WTC11 (cell line): ENCODE data around the gene PPP4C. TPM values are rescaled to one million over a fixed set of nuclear protein-coding genes. Genes with fewer than 3 reads are reported as not detected.

Source experiments
- ATAC-seq: fragments of 200-7000 bp; cut with Tn5 transposase; 2 replicates; pipeline ENCODE4 v1.10.0; 2021; ENCODE audit warnings: mild to moderate bottlenecking, moderate library complexity
- CTCF ChIA-PET: fragments of 300-600 bp; sonication (Branson Sonifier 250); formaldehyde crosslinking; loops from one replicate; lab custom pipeline; 2021; ENCODE audit warnings: antibody characterized with exemption; lab: Charles Lee
- POLR2A ChIA-PET: fragments of 350-600 bp; sonication (Branson Sonifier 250); formaldehyde crosslinking; loops from one replicate; lab custom pipeline; 2021; ENCODE audit warnings: antibody characterized with exemption; lab: Charles Lee
- DNase-seq: peaks from one replicate; pipeline ENCODE4 v3.0.0; 2021; ENCODE audit warnings: low spot score
- H3K27ac Mint-ChIP-seq: 2 replicates; pipeline ENCODE4 v1.8.0; 2021; ENCODE audit warnings: mixed read lengths
- H3K27me3 Mint-ChIP-seq: 2 replicates; pipeline ENCODE4 v1.8.0; 2021; ENCODE audit warnings: low read depth, mild to moderate bottlenecking, moderate library complexity, mixed read lengths
- H3K36me3 Mint-ChIP-seq: 2 replicates; pipeline ENCODE4 v1.8.0; 2021; ENCODE audit warnings: mixed read lengths
- H3K4me1 Mint-ChIP-seq: 2 replicates; pipeline ENCODE4 v1.8.0; 2022; ENCODE audit warnings: mixed read lengths
- H3K4me3 Mint-ChIP-seq: 2 replicates; pipeline ENCODE4 v1.8.0; 2021; ENCODE audit warnings: mild to moderate bottlenecking, moderate library complexity, mixed read lengths
- H3K9me3 Mint-ChIP-seq: 2 replicates; pipeline ENCODE4 v1.8.0; 2021; ENCODE audit warnings: mixed read lengths
- CBFB ChIP-seq: sonication (generic); formaldehyde crosslinking; IDR thresholded peaks from 2 replicates; pipeline ENCODE4 v1.8.1; 2022; ENCODE audit warnings: mild to moderate bottlenecking, low read depth, missing genetic modification reagents
- CREB1 ChIP-seq: sonication (generic); formaldehyde crosslinking; IDR thresholded peaks from 2 replicates; pipeline ENCODE4 v1.8.0; 2023; ENCODE audit warnings: mild to moderate bottlenecking, missing genetic modification reagents
- E2F1 ChIP-seq: sonication (generic); formaldehyde crosslinking; IDR thresholded peaks from 2 replicates; pipeline ENCODE4 v1.8.0; 2022; ENCODE audit warnings: mild to moderate bottlenecking, missing genetic modification reagents
- EMX1 ChIP-seq: fragments of 250-450 bp; sonication (Bioruptor Pico); IDR thresholded peaks from 2 replicates; pipeline ENCODE4 v1.8.0; 2021; ENCODE audit warnings: mild to moderate bottlenecking
- FOXK1 ChIP-seq: sonication (generic); formaldehyde crosslinking; IDR thresholded peaks from 2 replicates; pipeline ENCODE4 v1.8.0; 2022; ENCODE audit warnings: mild to moderate bottlenecking, moderate library complexity, missing genetic modification reagents
- FOXP1 ChIP-seq: sonication (generic); formaldehyde crosslinking; IDR thresholded peaks from 2 replicates; pipeline ENCODE4 v1.8.0; 2022; ENCODE audit warnings: missing genetic modification reagents, mild to moderate bottlenecking, moderate library complexity, borderline replicate concordance
- FOXP4 ChIP-seq: sonication (generic); formaldehyde crosslinking; IDR thresholded peaks from 2 replicates; pipeline ENCODE4 v1.8.0; 2022; ENCODE audit warnings: mild to moderate bottlenecking, missing genetic modification reagents
- GTF2I ChIP-seq: fragments of 250-450 bp; sonication (Bioruptor Pico); conservative IDR thresholded peaks from 2 replicates; pipeline ENCODE4 v1.4.0; 2021; ENCODE audit warnings: mild to moderate bottlenecking
- IRF2 ChIP-seq: sonication (generic); formaldehyde crosslinking; IDR thresholded peaks from 2 replicates; pipeline ENCODE4 v1.8.0; 2022; ENCODE audit warnings: low read depth, missing genetic modification reagents, borderline replicate concordance
- JUN ChIP-seq: sonication (generic); formaldehyde crosslinking; IDR thresholded peaks from 2 replicates; pipeline ENCODE4 v1.8.0; 2023; ENCODE audit warnings: mild to moderate bottlenecking, missing genetic modification reagents
- PRDM15 ChIP-seq: sonication (generic); formaldehyde crosslinking; IDR thresholded peaks from 2 replicates; pipeline ENCODE4 v1.8.0; 2022; ENCODE audit warnings: missing genetic modification reagents
- SMAD4 ChIP-seq: sonication (generic); formaldehyde crosslinking; IDR thresholded peaks from 2 replicates; pipeline ENCODE4 v1.8.0; 2022; ENCODE audit warnings: mild to moderate bottlenecking, missing genetic modification reagents
- SOX15 ChIP-seq: fragments of 250-450 bp; sonication (Bioruptor Pico); IDR thresholded peaks from 2 replicates; pipeline ENCODE4 v1.9.0; 2021; ENCODE audit warnings: mild to moderate bottlenecking
- TEAD4 ChIP-seq: sonication (generic); formaldehyde crosslinking; IDR thresholded peaks from 2 replicates; pipeline ENCODE4 v1.8.0; 2022; ENCODE audit warnings: mild to moderate bottlenecking, missing genetic modification reagents
- TP53 ChIP-seq: sonication (generic); formaldehyde crosslinking; IDR thresholded peaks from 2 replicates; pipeline ENCODE4 v1.8.1; 2023; ENCODE audit warnings: mild to moderate bottlenecking, missing genetic modification reagents
- USF2 ChIP-seq: sonication (generic); formaldehyde crosslinking; IDR thresholded peaks from 2 replicates; pipeline ENCODE4 v1.8.1; 2023; ENCODE audit warnings: mild to moderate bottlenecking, missing genetic modification reagents, moderate library complexity
- ZNF121 ChIP-seq: sonication (generic); formaldehyde crosslinking; IDR thresholded peaks from 2 replicates; pipeline ENCODE4 v1.8.0; 2023; ENCODE audit warnings: missing genetic modification reagents
- ZNF138 ChIP-seq: sonication (generic); formaldehyde crosslinking; conservative IDR thresholded peaks from 2 replicates; pipeline ENCODE4 v1.8.1; 2022; ENCODE audit warnings: mild to moderate bottlenecking, moderate library complexity, missing genetic modification reagents
- ZNF423 ChIP-seq: fragments of 250-450 bp; sonication (Bioruptor Pico); IDR thresholded peaks from 2 replicates; pipeline ENCODE4 v2.1.2; 2022; ENCODE audit warnings: mild to moderate bottlenecking, moderate library complexity
- ZNF512 ChIP-seq: sonication (generic); formaldehyde crosslinking; IDR thresholded peaks from 2 replicates; pipeline ENCODE4 v1.8.1; 2022; ENCODE audit warnings: missing genetic modification reagents, borderline replicate concordance
- total RNA-seq: library from RNA; stranded (reverse); gene quantifications from 3 replicates; pipeline ENCODE4 v1.2.3, GENCODE V29; 2021

The PPP4C gene
- total RNA-seq, 1 experiment from 2014 or later, result 164 TPM

- Mint-ChIP-seq H3K4me3 (no peak overlapping the region), H3K4me1 (peaks cover 6% of the 10 kb centered on the region; the same call in 1 of the 2 replicates), H3K9me3 (peaks cover 4% of the 10 kb centered on the region; the same call in 1 of the 2 replicates), H3K36me3 (peaks cover 42% of the 10 kb centered on the region), H3K27ac (no peak overlapping the region), H3K27me3 (no peaks in the 10 kb centered on the region)
- no peak for TF ChIP-seq CBFB (CRISPR knock-in tag)
- TF ChIP-seq FOXK1 (CRISPR knock-in tag), result no peak
- TF ChIP-seq PRDM15 (CRISPR knock-in tag), result no peak
- TF ChIP-seq JUN, result no peak
- TF ChIP-seq GTF2I (CRISPR knock-in tag), result no peak
- DNase-seq (no peak), ATAC-seq (no peak)
- CTCF ChIA-PET, result interaction anchor here (1.4 kb wide), 1 partner anchor 27 kb away, joined by 6 read pairs; no protein-coding TSS in a partner anchor
- POLR2A ChIA-PET, result no interaction called here
Measured at GRCh38 chr16:30085247-30085646, 9.5 kb downstream of the PPP4C start.

GRCh38 chr16:30085820-30086219 is 10.0 kb downstream of the PPP4C start:
- Mint-ChIP-seq H3K27me3 (no peaks in the 10 kb centered on the region), H3K27ac (no peak overlapping the region), H3K36me3 (peaks cover 39% of the 10 kb centered on the region), H3K9me3 (peaks cover 4% of the 10 kb centered on the region; the same call in 1 of the 2 replicates), H3K4me1 (peaks cover 8% of the 10 kb centered on the region; the same call in 1 of the 2 replicates), H3K4me3 (no peak overlapping the region)
- CTCF ChIA-PET, result interaction anchor here (2.0 kb wide), 1 partner anchor 26 kb away, joined by 10 read pairs; no protein-coding TSS in a partner anchor
- POLR2A ChIA-PET, result no interaction called here
- TF ChIP-seq TEAD4 (CRISPR knock-in tag) (no peak), CREB1 (CRISPR knock-in tag) (no peak), ZNF121 (CRISPR knock-in tag) (no peak), FOXP4 (no peak), SMAD4 (CRISPR knock-in tag) (no peak), ZNF512 (no peak), IRF2 (CRISPR knock-in tag) (no peak), ZNF138 (no peak), TP53 (CRISPR knock-in tag) (no peak)
- DNase-seq (no peak), ATAC-seq (no peak)

- DNase-seq (no peak), ATAC-seq (no peak)
- ChIA-PET POLR2A (no interaction called here), CTCF (interaction anchor here (2.0 kb wide), 1 partner anchor 26 kb away, joined by 10 read pairs; no protein-coding TSS in a partner anchor)
- Mint-ChIP-seq H3K9me3 (peaks cover 4% of the 10 kb centered on the region; the same call in 1 of the 2 replicates), H3K27me3 (no peaks in the 10 kb centered on the region), H3K4me1 (peaks cover 8% of the 10 kb centered on the region; the same call in 1 of the 2 replicates), H3K4me3 (no peak overlapping the region), H3K27ac (no peak overlapping the region), H3K36me3 (peaks cover 34% of the 10 kb centered on the region)
- TF ChIP-seq EMX1, result no peak
- no peak for TF ChIP-seq ZNF512
- no peak for TF ChIP-seq ZNF423 (CRISPR knock-in tag)
- no peak for TF ChIP-seq FOXP1 (CRISPR knock-in tag)
- TF ChIP-seq E2F1, result no peak
- TF ChIP-seq USF2 (CRISPR knock-in tag), result no peak
- TF ChIP-seq SOX15, result no peak
Measured at GRCh38 chr16:30086291-30087140, 10.7 kb downstream of the PPP4C start.
